Esophagus muscularis mucosa (tissue), 4 donors: Measurements from ENCODE around the gene HSDL2. TPM values are rescaled to one million over a fixed set of nuclear protein-coding genes. Genes with fewer than 3 reads are reported as not detected.

Experiments
- DNase-seq: peaks from one replicate; pipeline ENCODE4 v3.0.0-alpha.2; 2017; ENCODE audit errors: extremely low spot score
- H3K27ac ChIP-seq, 4 donors: fragments of 200-600 bp; sonication (generic); replicated peaks in 1 of 4; 1 replicate in 3 of 4; 2 replicates in 1 of 4; pipeline ENCODE4 v1.5.1; 2016 to 2019; ENCODE audit warnings: mild to moderate bottlenecking in 1 of 4
- H3K27me3 ChIP-seq, 4 donors: fragments of 200-600 bp; sonication (generic); one replicate each; pipeline versions ENCODE4 v1.5.1 to v1.6.0; 2016 to 2019
- H3K36me3 ChIP-seq, 4 donors: fragments of 200-600 bp; sonication (generic); one replicate each; pipeline ENCODE4 v1.5.1; 2016 to 2019
- H3K4me1 ChIP-seq, 4 donors: fragments of 200-600 bp; sonication (generic); one replicate each; pipeline ENCODE4 v1.5.1; 2016 to 2019
- H3K4me3 ChIP-seq, 4 donors: fragments of 200-600 bp; sonication (generic); 1 replicate in 2 of 4; 2 replicates in 2 of 4; pipeline ENCODE4 v1.5.1; 2016 to 2019; ENCODE audit warnings: mild to moderate bottlenecking in 4 of 4, moderate library complexity in 1 of 4
- H3K9me3 ChIP-seq, 4 donors: fragments of 200-600 bp; sonication (generic); 1 replicate in 3 of 4; 2 replicates in 1 of 4; pipeline ENCODE4 v1.5.1; 2016 to 2019
- EP300 ChIP-seq: sonication (generic); formaldehyde crosslinking; IDR thresholded peaks from one replicate; pipeline ENCODE4 v1.6.1; 2017; ENCODE audit warnings: antibody characterized with exemption
- POLR2A ChIP-seq: fragments of 450-650 bp; IDR thresholded peaks from one replicate; pipeline ENCODE4 v1.6.1; 2017; ENCODE audit warnings: antibody characterized with exemption, moderate library complexity, mild to moderate bottlenecking, low read depth
- POLR2AphosphoS5 ChIP-seq, 2 donors: sonication (generic); formaldehyde crosslinking; IDR thresholded peaks; one replicate each; pipeline ENCODE4 v1.6.1; 2017; ENCODE audit warnings: antibody characterized with exemption in 2 of 2
- WGBS: methylation state at CpG from one replicate; pipeline ENCODE4 v1.1.5; 2018; 5-methylcytosine and 5-hydroxymethylcytosine counted together
- intact Hi-C: fragments of 100-400 bp; cut with DNase I; formaldehyde crosslinking; loops from one replicate; pipeline ENCODE4 v1.15.1; 2023
- total RNA-seq, 4 donors: library from RNA; depleted of rRNA; stranded (reverse); fragments of >200 nt; gene quantifications; one replicate each; pipeline versions ENCODE4 v1.1.0 to v1.2.1, GENCODE V29; 2016
- TF ChIP-seq, protein P1 (sequence below), 3 experiments: fragments of 200-600 bp in 2 of 3; fragments of 450-650 bp in 1 of 3; sonication (generic) in 2 of 3; IDR thresholded peaks; one replicate each; pipeline ENCODE4 v1.5.1; 2017 to 2019; ENCODE audit warnings: antibody characterized with exemption in 3 of 3, mild to moderate bottlenecking in 2 of 3, moderate library complexity in 1 of 3

Gene HSDL2
- total RNA-seq, 4 donors from 2014 or later, result 34.3 to 73.1 (median 50.0) TPM

DNA sequence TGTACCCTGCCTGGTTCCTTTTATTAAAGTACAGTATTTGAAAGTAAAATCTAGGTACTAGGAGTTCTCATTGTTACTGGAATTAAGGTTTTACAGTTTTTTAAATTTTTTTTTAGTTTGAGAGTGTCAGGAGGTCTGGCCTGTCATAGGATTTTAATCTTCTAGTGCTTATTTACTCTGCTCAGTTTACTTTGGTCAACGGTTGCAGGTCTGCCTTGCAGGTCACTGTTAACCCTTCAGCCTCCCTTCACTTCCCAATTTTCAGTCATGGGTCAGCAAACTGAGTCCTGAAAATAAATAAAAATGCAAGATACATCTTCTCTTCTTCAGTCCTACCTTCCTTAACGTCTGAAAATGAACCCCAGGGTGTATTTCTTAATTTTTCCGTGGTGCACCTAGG, 27.7 kb upstream of the HSDL2 start:
- intact Hi-C loops, result no loop called here
- Histone ChIP-seq H3K4me3 (no peak overlapping the region), H3K4me1 (peaks cover 0 to 10% (median 5%) of the 10 kb centered on the region in 4 donors), H3K27me3 (peaks cover 0 to 9% (median 0%) of the 10 kb centered on the region in 4 donors), H3K27ac (no peak overlapping the region), H3K9me3 (no peaks in the 10 kb centered on the region), H3K36me3 (no peaks in the 10 kb centered on the region)
- 62% methylated on average over 3 of the region's 3 CpGs for WGBS
- no peak for DNase-seq
- TF ChIP-seq EP300 (no peak), POLR2A (no peak), POLR2AphosphoS5 (IDR thresholded peaks at IDR 0.05) (no peak)
- TF ChIP-seq, protein P1, sequence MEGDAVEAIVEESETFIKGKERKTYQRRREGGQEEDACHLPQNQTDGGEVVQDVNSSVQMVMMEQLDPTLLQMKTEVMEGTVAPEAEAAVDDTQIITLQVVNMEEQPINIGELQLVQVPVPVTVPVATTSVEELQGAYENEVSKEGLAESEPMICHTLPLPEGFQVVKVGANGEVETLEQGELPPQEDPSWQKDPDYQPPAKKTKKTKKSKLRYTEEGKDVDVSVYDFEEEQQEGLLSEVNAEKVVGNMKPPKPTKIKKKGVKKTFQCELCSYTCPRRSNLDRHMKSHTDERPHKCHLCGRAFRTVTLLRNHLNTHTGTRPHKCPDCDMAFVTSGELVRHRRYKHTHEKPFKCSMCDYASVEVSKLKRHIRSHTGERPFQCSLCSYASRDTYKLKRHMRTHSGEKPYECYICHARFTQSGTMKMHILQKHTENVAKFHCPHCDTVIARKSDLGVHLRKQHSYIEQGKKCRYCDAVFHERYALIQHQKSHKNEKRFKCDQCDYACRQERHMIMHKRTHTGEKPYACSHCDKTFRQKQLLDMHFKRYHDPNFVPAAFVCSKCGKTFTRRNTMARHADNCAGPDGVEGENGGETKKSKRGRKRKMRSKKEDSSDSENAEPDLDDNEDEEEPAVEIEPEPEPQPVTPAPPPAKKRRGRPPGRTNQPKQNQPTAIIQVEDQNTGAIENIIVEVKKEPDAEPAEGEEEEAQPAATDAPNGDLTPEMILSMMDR (IDR thresholded peaks at IDR 0.05), result no peak

DNA sequence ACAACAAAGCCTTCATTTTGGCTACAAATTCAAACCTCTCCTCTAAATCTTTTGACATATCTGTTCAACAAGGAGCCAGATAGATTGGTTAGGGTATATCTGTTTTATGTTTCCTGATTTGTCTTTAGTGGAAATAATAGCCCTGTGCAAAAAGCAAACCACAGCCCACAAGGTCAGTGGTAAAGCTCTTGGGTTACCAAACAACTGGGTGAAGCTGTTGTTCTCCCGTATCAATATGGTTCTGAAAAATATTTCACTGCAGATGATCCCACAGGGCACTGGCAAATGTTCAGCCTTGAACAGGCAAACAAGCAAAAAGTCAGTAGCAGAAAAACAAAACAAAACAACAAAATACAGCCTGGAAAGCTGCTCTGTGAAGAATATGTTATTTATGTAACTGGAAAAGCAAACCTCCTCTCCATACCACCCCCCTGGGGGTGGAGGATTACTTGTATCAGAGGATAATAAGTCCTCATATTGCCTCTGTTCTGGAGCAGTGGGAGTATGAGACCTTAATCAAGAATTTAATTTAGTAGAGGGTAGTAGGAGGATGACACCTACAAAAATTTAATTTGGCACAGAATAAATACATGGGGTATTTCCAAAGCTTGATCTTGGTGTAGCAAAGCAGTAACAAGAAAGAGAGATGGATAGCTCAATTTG, 25.7 kb upstream of the HSDL2 start:
- TF ChIP-seq POLR2AphosphoS5 (IDR thresholded peaks at IDR 0.05), result no peak
- TF ChIP-seq, protein P1 (IDR thresholded peaks at IDR 0.05), result no peak
- TF ChIP-seq POLR2A, result no peak
- TF ChIP-seq EP300, result no peak
- Histone ChIP-seq H3K9me3 (no peaks in the 10 kb centered on the region), H3K27ac (no peak overlapping the region), H3K4me3 (no peak overlapping the region), H3K36me3 (no peaks in the 10 kb centered on the region), H3K4me1 (no peaks in the 10 kb centered on the region), H3K27me3 (peaks cover 0 to 9% (median 0%) of the 10 kb centered on the region in 4 donors)
- no peak for DNase-seq
- 95% methylated on average over 1 of the region's 1 CpG for WGBS
- intact Hi-C loops, result no loop called here

DNA sequence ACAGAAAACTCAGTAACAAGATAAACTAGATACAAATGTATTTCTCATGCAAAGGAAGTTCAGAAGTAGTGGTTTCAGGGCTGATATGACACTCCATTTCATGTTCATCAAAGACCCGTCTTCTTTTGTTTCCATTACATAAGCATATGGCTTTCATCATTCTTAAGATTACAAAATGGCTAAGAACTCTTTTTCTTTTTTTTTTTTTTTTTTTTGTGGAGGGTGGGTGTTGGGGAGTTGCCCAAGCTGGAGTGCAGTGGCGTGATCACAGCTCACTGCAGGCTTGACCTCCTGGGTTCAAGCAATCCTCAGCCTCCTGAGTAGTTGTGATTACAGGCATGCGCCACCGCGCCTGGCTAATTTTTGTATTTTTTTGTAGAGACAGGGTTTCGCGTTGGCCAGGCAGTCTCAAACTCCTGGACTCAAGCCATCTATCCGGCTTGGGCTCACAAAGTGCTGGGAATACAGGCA, 24.4 kb upstream of the HSDL2 start:
- no peak overlapping the region for H3K27ac ChIP-seq
- no peak overlapping the region for H3K4me3 ChIP-seq
- no peaks in the 10 kb centered on the region for H3K36me3 ChIP-seq
- WGBS, result 66% methylated on average over 8 of the region's 8 CpGs
- TF ChIP-seq, protein P1 (IDR thresholded peaks at IDR 0.05), result no peak
- TF ChIP-seq POLR2AphosphoS5 (IDR thresholded peaks at IDR 0.05) (no peak), EP300 (no peak), POLR2A (no peak)
- H3K27me3 ChIP-seq, result peaks cover 0 to 9% (median 0%) of the 10 kb centered on the region in 4 donors
- no peaks in the 10 kb centered on the region for H3K4me1 ChIP-seq
- intact Hi-C loops, result no loop called here
- H3K9me3 ChIP-seq, result no peaks in the 10 kb centered on the region
- no peak for DNase-seq

DNA sequence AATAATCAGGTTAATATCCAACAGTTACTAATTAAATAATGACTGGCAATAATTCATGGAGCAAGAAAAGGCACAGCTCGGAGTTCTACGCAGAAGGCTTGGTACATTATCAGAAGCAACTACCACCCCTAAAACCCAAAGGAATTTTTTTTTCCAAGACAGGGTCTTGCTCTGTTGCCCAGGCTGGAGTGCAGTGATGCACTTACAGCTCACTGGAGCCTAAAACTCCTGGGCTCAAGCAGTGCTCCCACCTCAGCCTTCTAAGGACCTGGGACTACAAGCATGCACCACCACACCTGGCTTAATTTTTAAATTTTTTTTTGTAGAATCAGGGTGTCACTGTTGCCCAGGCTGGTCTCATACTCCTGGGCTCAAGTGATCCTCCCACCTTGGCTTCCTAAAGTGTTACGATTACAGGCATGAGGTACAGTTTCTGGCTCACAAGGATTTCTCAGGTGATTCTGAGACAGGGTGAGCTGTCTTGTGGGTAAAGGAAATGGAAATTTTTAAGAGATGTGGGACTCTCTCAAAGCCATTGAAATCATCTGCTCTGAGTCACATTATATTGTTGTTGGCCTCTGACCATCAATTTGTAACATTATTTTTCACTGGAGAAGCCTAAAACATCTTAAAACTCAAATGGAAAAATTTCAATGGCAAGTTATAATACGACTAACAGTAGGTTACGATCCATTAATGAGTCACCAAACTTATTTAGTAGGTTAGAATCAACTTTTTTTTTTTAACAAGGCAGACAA, 19.7 kb upstream of the HSDL2 start:
- no peak for TF ChIP-seq EP300
- TF ChIP-seq, protein P1 (IDR thresholded peaks at IDR 0.05), result no peak
- TF ChIP-seq POLR2A, result no peak
- TF ChIP-seq POLR2AphosphoS5 (IDR thresholded peaks at IDR 0.05), result no peak
- Histone ChIP-seq H3K27me3 (no peaks in the 10 kb centered on the region), H3K4me3 (no peak overlapping the region), H3K4me1 (peaks cover 0 to 3% (median 0%) of the 10 kb centered on the region in 4 donors), H3K27ac (no peak overlapping the region), H3K9me3 (no peaks in the 10 kb centered on the region), H3K36me3 (no peaks in the 10 kb centered on the region)
- no peak for DNase-seq
- intact Hi-C loops, result loop anchor here (5.0 kb wide), 1 partner anchor 598 kb away; no protein-coding TSS in a partner anchor
- WGBS, result 89% methylated on average over 5 of the region's 5 CpGs
